Embryonic facial prominence (tissue), 1 donor: ENCODE measurements around the gene CLUH.
"Not testable (repeated sequence)": the region's sequence is repeated elsewhere in the genome, so short reads cannot be mapped to it uniquely, and the experiment has no call there.

Source experiments
- DNase-seq: peaks from one replicate; pipeline ENCODE4 v3.0.0-alpha.2; 2016; ENCODE audit errors: extremely low spot score

CLUH gene

DNA sequence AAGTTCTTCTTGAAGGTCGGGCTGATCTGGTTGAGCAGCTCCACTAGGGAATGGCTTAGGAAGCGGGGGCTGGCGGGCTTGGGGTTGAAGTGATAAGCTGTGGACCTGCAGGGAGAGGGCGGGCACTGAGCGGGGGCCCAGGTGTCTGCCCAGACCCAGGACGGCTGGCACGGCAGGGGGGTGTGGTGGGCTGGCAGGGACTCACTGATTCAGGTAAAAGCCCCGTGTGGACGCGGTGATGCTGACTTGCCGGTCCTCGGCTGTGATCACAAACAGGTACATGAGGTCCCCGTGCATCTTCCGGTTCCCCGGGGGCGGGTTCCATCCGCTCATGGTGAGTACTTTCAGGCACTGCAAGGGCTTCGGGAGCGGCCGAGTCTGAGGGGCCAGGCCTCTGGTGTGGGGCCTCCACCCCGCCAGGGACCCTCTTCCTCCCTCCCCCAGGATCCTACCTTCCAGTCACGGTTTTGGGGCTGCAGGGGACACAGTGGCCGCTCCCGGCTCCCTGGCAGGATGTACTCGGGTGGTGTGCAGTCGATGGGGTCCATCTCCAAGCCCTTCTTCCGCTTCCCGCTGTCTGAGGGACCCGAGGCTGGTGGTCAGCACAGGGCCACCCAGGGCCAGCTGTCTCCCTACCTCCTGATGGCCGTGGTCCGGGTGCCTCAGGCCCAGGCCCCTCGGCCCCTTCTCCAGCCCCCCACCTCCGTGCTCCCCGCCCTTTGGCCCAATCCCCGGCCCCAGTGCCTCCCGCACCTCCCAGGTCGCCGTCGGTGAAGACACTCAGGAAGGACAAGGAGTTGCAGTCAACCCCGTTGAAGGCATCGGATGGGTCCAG lies 10.2 kb downstream of the CLUH start:
- no peak for DNase-seq

DNA sequence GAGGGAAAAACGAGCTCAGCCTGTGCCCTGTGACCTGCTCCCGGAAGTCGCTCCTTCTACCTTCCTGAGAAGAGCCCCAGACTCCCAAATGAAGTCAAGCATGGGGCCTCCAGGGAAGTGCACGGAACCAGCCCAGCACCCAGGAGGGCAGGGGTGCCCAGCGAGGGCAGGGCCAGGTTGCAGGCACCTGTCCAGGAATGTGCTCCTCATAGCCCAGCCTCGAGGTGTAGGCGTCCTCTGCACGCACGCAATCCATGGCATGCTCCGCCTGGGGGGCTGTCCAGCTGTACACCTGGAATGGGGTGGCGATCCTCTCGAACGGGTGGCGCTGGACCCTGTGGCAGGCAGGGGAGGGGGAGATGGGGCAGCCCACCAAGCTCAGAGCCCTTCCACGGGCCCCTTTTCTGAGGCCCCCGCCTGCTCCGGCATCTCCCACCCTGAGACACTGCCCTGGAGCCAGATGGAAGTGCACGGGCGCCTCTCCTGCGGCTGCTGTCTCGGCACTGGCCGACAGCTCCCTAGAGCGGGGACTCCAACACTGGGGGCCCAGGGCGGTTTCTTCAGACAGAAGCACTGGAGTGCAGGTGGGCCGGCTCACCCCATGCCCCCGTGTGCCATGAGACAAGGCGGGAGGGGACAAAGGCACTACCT lies 10.9 kb downstream of the CLUH start:
- DNase-seq = no peak

DNA sequence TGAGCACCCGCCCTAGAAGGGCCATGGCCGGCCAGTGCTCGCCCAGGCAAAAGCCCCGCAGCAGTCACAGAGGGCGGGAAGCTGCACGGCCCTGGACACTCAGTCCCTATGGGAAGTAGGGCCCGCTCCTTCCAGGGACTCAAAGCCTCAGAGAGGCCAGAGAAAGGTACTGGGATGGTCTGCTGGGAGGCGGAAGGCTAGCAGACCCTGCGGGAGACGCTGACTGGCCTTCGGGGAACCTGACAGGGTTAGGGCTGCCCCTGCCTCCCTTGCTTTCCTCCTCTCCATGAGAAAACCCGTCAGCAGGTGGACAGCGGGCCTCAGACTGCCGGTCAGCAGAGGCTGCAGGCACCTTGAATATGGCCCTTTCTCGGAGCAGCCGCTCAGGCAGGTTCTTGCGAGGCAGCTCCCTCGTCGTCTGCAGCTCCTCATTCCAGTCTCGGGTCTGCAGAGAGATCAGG lies 11.5 kb downstream of the CLUH start:
- DNase-seq = no peak

DNA sequence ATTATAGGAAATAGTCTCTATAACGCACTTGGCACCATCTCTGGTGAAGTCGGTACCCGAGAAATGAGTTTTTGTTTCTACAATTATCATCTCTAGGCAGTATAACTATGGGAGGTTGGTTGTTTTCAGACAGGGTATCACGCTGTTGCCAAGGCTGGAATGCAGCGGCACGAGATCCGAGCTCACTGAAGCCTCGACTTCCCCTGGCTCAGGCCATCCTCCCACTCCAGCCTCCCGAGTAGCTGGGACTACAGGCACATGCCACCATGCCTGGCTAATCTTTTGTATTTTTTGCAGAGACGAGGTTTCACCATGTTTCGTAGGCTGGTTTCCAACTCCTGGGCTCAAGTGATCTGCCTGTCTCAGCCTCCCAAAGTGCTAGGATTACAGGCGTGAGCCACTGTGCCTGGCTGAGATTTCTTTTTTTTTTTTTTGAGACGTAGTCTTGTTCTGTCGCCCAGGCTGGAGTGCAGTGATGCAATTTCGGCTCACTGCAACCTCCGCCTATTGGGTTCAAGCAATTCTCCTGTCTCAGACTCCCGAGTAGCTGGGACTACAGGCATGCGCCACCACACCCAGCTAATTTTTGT lies 12.3 kb downstream of the CLUH start:
- DNase-seq = not testable (repeated sequence)

DNA sequence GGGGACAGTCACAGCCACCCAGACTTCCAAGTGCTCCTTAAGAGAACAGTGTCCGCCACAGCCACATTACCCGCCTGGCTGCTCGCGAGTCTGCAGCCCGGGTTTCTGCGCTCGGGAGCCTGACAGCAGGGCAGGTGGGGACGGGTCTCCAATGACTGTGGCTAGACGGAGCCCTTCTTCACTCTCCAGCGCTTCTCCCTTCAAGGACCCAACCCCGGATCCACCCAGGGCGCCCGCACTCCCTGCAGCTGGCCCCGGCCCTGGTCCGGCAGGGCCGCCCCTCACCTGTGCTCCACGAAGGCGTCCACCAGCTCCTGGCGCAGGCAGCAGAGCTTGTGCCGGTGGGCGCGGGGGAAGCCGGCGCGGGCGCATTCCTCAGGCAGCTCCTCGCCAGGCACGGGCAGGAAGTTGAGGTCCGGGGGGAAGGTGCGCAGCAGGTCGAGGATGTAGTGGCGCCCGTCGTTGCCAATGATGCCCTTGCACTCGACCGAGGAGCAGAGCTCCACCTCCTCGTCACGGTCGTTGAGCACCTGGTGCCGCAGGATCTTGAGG lies 13.9 kb downstream of the CLUH start:
- no peak for DNase-seq

DNA sequence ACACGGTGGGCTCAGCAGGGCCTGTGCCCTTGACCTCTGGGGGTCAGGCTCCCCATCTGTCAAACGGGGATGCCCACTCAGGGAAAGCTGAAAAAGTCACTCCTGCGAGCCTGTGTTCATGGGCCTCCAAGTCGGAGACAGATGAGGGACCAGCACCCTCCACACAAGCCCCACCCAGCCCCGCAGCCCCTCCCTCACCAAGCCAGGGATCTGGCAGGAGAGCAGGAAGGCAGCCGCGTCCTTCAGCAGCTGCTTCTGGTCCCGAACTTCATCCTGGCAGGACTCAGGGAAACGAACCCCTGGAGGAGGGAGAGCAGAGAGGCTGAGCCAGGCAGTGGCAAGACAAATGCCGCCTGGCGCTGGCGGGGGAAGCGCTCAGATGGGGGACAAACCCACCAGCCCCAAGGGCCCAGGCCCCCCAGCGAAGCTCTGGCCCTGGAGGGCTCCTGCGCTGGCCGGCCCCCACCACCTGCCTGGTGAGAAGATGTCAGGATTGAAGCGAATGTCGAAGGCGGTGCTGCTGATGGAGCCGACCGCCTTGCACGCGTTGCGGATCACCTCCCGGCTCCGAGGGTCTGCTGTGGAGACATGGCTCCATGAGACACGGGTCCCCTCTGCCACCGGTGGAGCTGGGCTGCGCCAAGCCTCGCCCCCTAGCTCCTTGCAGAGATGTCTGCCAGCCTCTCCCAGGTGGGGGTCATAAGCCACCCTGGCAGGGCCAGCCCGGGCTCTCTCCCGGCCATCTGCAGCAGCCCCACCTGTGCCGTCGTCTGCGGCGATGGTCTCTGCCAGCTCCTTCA lies 15.4 kb downstream of the CLUH start:
- no peak for DNase-seq

DNA sequence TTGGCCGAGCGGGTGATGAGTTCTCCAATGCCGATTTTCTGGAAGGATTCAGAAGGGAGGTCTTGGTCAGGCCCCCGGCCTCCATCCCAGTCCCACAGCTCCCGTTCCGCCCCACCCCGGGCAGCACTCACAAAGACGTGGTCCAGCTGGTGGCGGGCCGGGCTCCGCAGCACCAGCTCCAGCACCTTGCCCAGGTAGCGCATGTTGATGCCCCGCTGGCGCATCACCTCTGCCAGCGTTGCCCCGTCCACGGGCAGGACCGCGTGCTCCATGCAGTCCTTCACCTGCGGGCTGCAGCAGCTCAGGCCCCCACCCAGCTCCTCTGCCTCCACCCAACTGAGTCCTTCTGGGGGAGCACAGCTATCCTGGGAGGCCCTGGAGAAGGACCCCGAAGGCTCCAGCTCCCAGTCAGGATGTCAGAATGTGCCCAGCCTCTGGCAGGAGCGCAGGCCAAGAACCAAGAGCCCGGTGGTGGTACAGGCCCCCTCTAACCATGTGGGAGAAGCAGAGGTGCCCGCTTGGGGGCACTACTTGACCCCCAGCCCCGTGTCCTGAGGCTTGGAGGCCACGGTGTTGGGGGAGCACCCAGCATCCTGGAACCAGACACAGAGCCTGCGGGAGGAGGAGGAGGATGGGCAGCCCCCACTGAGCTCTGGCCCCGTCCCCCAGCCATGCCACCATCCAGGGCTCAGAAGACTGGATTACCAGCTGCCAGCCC lies 16.2 kb downstream of the CLUH start:
- no peak for DNase-seq

DNA sequence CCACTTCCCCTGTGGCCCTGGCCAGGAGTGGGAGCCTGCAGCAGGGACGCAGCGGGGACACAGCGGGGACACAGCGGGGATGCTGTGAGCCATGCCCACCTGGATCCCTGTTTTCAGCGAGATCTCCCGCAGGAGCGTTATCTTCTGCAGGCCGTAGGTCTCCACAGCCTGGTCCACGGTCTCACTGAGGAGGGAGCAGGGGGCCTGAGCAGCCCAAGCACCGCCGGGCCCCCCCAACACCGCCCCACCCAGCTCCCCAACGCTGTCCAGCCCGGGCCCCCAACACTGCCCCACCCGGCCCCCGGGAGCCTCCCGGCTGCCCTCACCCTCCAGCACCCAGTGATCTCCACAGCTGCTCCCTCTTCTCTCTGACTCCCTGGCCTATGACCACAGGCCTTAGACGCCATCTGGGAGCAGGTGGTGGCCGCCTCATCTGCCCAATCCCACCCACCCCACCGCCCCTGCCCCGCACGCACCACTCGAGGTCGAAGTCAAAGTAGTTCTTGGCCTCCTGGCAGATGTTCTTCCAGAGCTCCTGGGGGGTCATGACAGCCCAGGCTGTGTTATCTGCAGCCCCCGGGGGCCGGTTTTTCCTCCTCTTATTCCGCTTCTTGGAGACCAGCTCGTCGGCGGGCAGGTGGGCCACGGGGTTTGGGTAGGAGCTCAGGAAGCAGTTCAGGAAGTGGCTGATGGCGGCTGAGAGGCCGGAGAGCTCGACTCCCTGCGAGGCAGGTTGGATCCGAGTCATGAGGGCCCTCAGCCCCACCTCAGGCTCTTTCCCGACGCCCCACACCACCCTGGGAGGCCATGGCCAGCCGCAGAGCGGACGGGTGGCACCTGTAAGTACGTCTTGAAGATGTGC lies 17.0 kb downstream of the CLUH start:
- no peak for DNase-seq

DNA sequence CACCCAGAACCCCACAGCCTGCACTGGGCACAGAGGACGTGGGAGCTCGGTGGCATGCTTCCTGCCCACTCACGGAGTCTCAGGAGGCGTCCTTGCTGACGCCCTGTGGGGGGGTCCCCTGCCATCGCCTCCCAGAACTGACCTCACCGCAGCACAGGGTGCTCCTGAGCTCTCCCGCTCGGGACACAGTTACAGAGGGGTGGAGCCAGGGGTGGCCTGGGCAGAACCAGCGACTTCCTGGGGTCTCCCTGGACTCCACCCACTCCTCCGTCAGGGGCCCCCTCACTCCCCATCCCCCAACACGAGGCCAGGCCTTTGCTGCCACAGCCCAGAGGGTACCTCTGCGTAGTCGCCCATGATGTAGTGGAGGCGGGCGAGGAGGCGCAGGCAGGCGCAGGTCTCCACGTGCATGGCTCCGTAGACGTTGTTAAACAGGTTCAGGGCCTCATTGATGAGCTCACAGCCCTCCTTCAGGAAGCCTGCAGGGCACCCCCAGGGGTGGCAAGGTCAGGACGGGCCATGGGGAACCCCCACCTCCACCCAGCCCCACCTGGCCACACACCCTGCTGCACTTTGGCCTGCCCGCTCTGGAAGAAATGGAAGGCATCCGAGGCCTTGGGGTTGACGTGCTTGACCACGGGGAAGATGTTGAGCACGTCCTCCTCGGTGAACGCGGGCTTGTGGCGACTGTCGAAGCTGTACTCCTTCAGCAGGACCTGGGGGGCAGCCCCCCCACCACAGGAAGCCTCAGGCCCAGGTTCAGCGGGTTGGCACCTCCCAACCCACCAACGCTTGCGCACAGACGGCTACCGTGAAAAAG lies 17.8 kb downstream of the CLUH start:
- DNase-seq = no peak

DNA sequence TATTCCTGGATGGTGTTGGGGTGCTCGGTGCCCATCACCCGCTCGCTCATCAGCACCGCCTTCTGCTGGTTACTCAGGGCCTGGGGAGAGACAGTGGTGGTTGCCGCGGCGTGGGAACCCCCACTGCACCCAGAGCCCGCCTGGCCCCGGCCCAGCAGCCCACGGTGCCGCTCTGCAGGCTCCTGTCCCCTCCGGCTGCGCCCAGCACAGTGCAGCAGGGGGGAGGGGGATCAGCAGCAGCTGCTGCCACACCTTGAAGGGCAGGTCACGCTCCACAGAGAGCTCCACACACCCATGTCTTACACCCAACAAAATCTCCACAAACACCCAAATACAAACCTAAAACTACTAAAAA lies 18.8 kb downstream of the CLUH start:
- no peak for DNase-seq

DNA sequence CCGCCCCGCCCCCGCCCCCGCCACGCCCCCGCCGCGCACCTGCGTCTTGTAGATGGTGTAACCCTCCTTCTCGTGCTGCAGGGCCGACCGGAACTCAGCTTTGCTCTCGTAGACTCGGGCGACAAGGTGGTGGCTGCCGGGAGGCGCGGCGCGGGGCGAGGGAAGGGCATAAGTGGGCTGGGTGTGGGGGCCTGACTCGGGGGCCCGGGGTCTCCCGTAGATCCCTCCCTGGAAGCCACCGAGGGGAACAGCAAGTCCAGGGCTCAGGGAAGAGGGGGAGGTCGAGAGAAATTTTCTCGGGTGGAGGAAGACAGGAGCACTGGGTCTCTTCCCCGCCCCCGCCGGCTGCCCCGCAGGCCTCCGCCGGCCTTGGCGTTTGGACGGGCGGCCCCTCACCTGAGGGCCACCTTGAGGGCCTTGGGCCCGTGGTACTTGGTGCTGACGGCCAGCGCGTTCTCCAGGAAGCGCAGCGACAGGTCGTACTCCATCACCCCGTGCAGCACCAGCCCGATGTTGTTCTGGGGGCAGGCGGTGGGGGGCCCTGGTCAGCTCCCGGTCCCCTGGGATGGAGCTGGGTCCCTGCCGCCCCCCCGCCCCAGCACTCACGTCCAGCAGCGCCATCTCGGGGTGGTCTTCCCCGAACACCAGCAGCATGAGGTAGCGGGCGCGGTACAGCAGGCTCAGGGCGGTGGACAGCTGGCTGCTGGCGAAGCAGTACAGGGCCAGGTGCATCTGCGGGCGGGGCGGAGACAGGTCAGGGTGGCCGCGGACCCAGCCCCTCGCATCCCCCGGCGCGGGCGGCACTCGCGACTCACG lies 19.4 kb downstream of the CLUH start:
- DNase-seq = no peak

DNA sequence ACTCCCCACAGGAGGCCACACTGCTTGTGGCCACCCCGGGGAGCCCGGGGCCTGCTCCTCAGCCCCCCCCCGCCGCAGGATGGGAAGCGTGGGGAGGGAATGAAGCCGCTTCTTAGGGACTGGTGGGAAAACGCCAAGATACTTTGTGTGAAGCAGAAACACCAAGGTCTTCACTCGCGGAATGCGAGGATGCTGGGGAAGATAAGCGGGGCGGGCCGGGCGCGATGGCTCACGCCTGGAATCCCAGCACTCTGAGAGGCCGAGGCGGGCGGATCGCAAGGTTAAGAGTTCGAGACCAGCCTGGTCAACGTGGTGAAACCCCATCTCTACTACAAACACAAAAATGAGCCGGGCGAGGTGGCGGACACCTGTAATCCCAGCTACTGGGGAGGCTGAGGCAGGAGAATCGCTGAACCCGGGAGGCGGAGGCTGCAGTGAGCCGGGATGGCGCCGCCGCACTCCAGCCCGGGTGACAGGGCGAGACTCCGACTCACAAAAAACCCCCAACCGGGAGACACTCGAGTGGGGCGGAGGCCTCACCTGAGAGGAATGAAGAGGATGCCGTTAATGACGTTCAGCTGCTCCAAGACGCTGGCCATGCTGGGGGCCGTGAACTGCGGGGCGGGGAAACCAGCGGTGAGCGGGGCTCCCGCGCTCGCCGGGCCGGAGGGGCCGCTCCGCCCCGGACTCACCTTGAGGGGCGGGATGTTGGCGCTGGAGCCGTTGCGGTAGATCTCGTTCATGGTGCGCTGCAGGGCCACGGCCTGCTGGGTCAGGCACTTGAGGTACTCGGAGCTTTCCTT lies 20.3 kb downstream of the CLUH start:
- DNase-seq = no peak

DNA sequence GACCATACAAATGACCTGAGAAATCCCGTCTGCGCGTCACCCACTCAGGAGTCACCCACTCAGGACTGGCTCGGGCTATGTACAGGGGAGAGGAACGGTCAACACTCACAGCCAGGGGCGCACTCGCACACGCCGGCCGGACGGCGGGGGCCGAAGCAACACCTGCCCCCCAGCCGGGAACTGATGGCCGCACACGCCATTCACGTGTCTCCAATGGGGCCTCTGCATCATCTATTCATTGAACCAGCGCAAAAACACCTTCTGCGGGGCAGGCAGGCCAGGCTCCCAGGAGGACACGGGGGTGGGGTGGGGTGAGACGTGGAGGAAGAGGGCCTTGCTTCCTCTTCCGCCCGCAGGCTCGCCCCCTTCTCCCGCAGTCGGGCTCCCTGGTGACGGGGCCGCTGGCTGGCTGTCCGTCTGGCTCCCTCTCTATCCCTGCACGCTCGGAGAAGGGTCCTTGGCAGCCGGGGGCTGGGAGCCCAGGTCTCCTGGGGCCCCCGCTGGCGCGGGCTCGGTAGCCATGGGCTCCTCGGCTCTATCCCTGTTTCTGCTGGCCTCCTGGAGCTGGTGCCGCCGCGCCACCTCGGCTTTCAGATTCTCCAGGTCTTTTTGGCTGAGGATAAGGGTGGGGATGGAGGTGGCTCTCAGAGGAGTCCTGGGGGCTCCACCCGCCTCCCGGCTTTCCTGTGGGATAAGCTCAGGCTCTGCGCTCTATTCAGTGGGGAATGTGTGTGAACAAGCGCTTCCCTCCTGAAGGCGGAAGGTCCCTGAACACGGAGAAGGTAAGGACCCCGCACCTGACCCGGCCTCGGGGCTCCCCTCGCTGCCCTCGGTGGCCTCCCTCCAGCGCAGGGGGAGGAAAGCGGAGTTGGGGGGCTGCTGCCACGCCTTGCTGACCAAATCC lies 21.1 kb downstream of the CLUH start:
- DNase-seq = no peak

DNA sequence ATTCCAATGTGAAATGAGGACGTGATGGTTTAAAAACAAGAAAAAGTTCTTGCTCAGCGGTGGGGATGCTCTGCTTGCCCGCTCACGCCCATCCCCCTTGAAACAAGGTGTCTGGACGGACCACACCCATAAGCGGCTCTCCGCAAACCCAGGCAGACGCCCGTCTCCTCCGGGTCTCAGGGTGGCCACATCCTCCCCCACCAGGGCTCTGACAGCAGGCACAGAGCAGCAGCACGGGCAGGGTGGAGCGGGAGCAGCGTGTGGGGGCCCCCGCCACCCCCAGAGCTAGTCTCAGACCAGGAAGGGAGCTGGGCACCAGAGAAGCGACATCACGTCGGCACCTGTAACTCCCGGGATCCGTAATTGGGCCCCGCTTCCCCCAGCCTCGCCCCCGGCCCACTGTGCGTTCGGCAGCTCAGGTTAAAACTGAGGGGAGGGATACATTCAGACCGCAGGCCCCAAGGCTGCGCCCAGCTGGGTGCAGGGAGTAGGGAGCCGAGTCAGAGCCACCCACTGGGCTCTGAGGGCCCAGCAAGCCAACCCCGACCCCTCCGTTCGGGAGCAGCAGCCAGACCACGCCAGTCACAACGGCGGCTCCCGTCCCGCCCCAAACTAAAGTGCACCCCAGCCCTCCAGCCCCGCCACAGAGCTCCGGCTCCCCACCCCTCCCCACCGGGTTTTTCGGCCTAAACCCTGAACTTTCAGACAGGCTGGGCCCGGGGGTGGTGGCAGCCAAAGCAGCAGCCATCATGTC lies 22.0 kb downstream of the CLUH start:
- no peak for DNase-seq

DNA sequence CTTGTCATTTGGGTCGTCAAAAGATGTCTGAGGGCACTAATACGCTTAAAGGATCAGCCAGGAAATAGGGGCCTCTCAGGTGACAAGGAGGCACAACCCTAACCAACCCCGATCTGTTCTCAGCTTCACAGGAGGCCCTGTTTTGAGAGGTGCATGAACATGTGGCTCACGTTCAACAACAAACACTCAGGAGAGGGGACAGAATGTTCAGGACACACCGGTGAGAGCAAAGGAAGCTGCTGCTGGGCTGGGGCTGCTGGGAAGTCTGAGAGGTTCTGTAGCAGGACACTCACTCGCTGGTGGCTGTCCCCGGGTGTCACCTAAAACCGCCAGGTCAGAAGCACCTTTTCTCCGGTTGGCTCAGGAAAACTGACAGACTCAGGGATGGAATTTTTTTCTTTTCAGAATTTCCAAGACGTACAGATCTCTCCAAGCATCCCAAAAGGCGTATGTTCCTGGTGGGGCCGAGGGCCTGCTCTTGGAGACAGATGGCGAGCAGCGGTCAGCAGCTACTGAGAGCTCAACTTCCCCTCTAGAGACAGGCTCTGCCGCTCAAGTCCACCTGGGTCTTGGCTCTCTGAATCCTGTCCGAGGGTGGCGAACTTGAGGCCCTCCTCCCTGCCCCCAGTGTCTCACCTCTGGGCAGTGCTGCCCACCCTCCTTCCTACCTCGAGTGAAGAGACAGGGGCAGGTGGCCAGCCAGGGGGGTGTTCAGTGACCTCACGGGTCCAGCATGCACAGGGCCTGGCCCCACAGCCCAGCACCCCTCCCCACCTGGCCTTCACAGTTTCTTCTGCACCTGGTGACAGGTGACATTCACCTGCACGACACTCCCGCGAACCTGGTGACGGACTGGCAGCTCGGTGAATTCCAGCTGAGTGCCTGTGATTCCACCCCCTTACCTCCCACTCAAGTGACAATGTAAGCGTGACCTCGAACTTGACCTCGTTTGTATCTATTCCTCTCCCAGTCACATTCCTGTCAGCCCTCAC lies 22.9 kb downstream of the CLUH start:
- no peak for DNase-seq
